HCT116 (cell line): ENCODE measurements around the gene PTGS1. TPM values are rescaled to one million over a fixed set of nuclear protein-coding genes. Genes with fewer than 3 reads are reported as not detected.

Experiments
- ATAC-seq: fragments of 200-7000 bp; cut with Tn5 transposase; 2 replicates; pipeline ENCODE4 v1.9.1; 2020; ENCODE audit warnings: mild to moderate bottlenecking, moderate library complexity
- BruUV-seq: library from RNA; stranded (reverse); fragments of 400-500 nt; replicated peaks from 2 replicates; lab custom pipeline; 2021; lab: Mats Ljungman, UMichigan
- CTCF ChIA-PET: fragments of 300-600 bp; sonication (Branson Sonifier 250); formaldehyde crosslinking; loops from one replicate; lab custom pipeline; 2021; ENCODE audit warnings: antibody characterized with exemption; lab: Charles Lee
- POLR2A ChIA-PET: fragments of 300-600, 350-600 bp; sonication (Branson Sonifier 250); formaldehyde crosslinking; loops from one replicate; lab custom pipeline; 2021; ENCODE audit warnings: antibody characterized with exemption; lab: Charles Lee
- RAD21 ChIA-PET, 2 experiments: fragments of 300-600 bp; sonication (Branson Sonifier 250); formaldehyde crosslinking; loops; one replicate each; lab custom pipeline; 2023; ENCODE audit warnings: low total read pairs in 2 of 2; ENCODE audit not compliant: uncharacterized antibody in 2 of 2, unreplicated experiment in 2 of 2, low non-redundant PET in 1 of 2; lab: Charles Lee
- DNase-seq: peaks from one replicate; pipeline ENCODE4 v3.0.0-alpha.2; 2010; ENCODE audit warnings: low read depth, low spot score
- H2AFZ ChIP-seq: fragments of 200-600 bp; shearing (Covaris generic), sonication (generic); 2 replicates; pipeline ENCODE4 v1.6.1; 2017; ENCODE audit warnings: low read depth, mixed run types, mixed read lengths, antibody characterized with exemption, low read length; ENCODE audit not compliant: poor library complexity, severe bottlenecking
- H3K27ac ChIP-seq: 2 replicates; pipeline ENCODE4 v1.5.1; 2012; ENCODE audit warnings: low read depth, low read length
- H3K27me3 ChIP-seq: fragments of 200-600 bp; sonication (generic); 2 replicates; pipeline ENCODE4 v1.6.1; 2016; ENCODE audit warnings: mixed run types, low read length, mixed read lengths; ENCODE audit not compliant: insufficient read depth
- H3K36me3 ChIP-seq, 2 experiments: fragments of 200-500 bp in 1 of 2; fragments of 200-600 bp in 1 of 2; sonication (Bioruptor generic) in 1 of 2; sonication (generic) in 1 of 2; 2 replicates each; pipeline versions ENCODE4 v1.5.1 to v1.6.1; 2014 to 2016; ENCODE audit warnings: low read length in 2 of 2, inconsistent platforms in 1 of 2, mixed read lengths in 1 of 2, mixed run types in 1 of 2; ENCODE audit not compliant: insufficient read depth in 2 of 2, control insufficient read depth in 1 of 2
- H3K4me1 ChIP-seq, 2 experiments: fragments of 200-600 bp in 1 of 2; sonication (generic) in 1 of 2; 2 replicates each; pipeline versions ENCODE4 v1.5.1 to v1.6.1; 2012 to 2017; ENCODE audit warnings: low read length in 2 of 2, inconsistent platforms in 1 of 2, mild to moderate bottlenecking in 1 of 2, mixed read lengths in 1 of 2, mixed run types in 1 of 2, moderate library complexity in 1 of 2; ENCODE audit not compliant: insufficient read depth in 2 of 2, control insufficient read depth in 1 of 2
- H3K4me2 ChIP-seq: fragments of 200-600 bp; sonication (generic); 2 replicates; pipeline ENCODE4 v1.6.1; 2017; ENCODE audit warnings: mixed run types, low read length, mixed read lengths
- H3K4me3 ChIP-seq, 2 experiments: fragments of 200-600 bp in 1 of 2; sonication (generic) in 1 of 2; replicated peaks in 1 of 2; 2 replicates each; pipeline ENCODE4 v1.5.1; 2011 to 2016; ENCODE audit warnings: low read length in 2 of 2, control low read depth in 1 of 2, low read depth in 1 of 2, mild to moderate bottlenecking in 1 of 2, mixed read lengths in 1 of 2, mixed run types in 1 of 2
- H3K79me2 ChIP-seq: fragments of 200-600 bp; sonication (generic); 2 replicates; pipeline ENCODE4 v1.6.1; 2017; ENCODE audit warnings: mild to moderate bottlenecking, mixed run types, low read length, moderate library complexity, mixed read lengths; ENCODE audit not compliant: insufficient read depth
- H3K9ac ChIP-seq: fragments of 200-600 bp; sonication (generic); 2 replicates; pipeline ENCODE4 v1.6.1; 2016; ENCODE audit warnings: low read length, mixed read lengths
- H3K9me2 ChIP-seq: fragments of 200-600 bp; sonication (generic), shearing (Covaris generic); 2 replicates; pipeline ENCODE4 v1.6.1; 2017; ENCODE audit warnings: mixed run types, mild to moderate bottlenecking, moderate library complexity; ENCODE audit not compliant: insufficient read depth
- H3K9me3 ChIP-seq, 2 experiments: fragments of 200-500 bp in 1 of 2; fragments of 200-600 bp in 1 of 2; sonication (Bioruptor generic) in 1 of 2; sonication (generic) in 1 of 2; 2 replicates each; pipeline ENCODE4 v1.6.1; 2014 to 2017; ENCODE audit warnings: low read length in 2 of 2, mixed read lengths in 2 of 2, inconsistent platforms in 1 of 2, low read depth in 1 of 2, mild to moderate bottlenecking in 1 of 2, mixed run types in 1 of 2, moderate library complexity in 1 of 2; ENCODE audit not compliant: control insufficient read depth in 1 of 2, insufficient read depth in 1 of 2
- H4K20me1 ChIP-seq: fragments of 200-600 bp; sonication (generic), shearing (Covaris generic); 2 replicates; pipeline ENCODE4 v1.6.1; 2017; ENCODE audit warnings: mixed run types, mild to moderate bottlenecking, moderate library complexity; ENCODE audit not compliant: insufficient read depth
- ELF1 ChIP-seq: IDR thresholded peaks from 2 replicates; pipeline ENCODE4 v1.6.1; 2012; ENCODE audit warnings: low read depth, borderline replicate concordance
- EZH2phosphoT487 ChIP-seq: fragments of 200-600 bp; IDR thresholded peaks from 2 replicates; pipeline ENCODE4 v1.6.1; 2018; ENCODE audit warnings: antibody characterized with exemption, borderline replicate concordance
- FOSL1 ChIP-seq: IDR thresholded peaks from 2 replicates; pipeline ENCODE4 v1.6.1; 2012; ENCODE audit warnings: low read depth
- RAD21 ChIP-seq: IDR thresholded peaks from 2 replicates; pipeline ENCODE4 v1.6.1; 2012; ENCODE audit warnings: low read depth, mild to moderate bottlenecking
- SIN3A ChIP-seq: IDR thresholded peaks from 2 replicates; pipeline ENCODE4 v1.6.1; 2012; ENCODE audit warnings: low read depth
- SP1 ChIP-seq: IDR thresholded peaks from 2 replicates; pipeline ENCODE4 v1.6.1; 2012; ENCODE audit warnings: low read depth
- intact Hi-C: fragments of 100-400 bp; cut with micrococcal nuclease; formaldehyde crosslinking; loops from 2 replicates; pipeline ENCODE4 v1.10.0; 2022
- total RNA-seq: library from RNA; stranded (reverse); gene quantifications from one replicate; pipeline ENCODE4 v1.2.1, GENCODE V29; 2021; ENCODE audit not compliant: unreplicated experiment
- TF ChIP-seq, protein P1 (sequence below): IDR thresholded peaks from 2 replicates; pipeline ENCODE4 v1.6.1; 2012
- TF ChIP-seq, protein P2 (sequence below): IDR thresholded peaks from 2 replicates; pipeline ENCODE4 v1.6.1; 2012

Gene PTGS1
- total RNA-seq, 1 experiment from 2014 or later: 3.5 TPM

DNA sequence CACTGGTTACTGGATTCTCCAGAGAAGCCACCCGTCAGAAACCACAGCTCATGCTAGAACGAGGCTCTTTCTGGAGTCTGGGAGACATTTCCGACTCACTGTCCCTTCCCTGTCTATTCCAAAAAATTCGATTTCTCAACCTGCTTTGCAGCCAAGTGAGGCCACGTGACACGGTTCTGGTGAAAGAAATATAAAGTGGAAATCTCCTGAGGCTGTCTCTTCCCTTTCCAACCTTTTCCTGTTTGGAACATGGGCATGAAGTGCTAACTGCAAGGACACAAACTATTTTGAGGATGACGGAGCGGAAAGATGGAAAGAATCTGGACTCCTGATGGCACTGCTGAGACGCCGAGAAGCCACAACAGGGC lies 6.1 kb upstream of the PTGS1 start:
- Histone ChIP-seq H3K79me2 (no peaks in the 10 kb centered on the region), H3K9me2 (no peaks in the 10 kb centered on the region), H4K20me1 (no peaks in the 10 kb centered on the region), H3K4me1 (peaks cover 0 to 15% of the 10 kb centered on the region in 2 experiments; a peak in 2 of 4 replicates), H3K36me3 (no peaks in the 10 kb centered on the region), H3K9me3 (no peaks in the 10 kb centered on the region), H2AFZ (no peak overlapping the region), H3K4me2 (no peak overlapping the region), H3K9ac (no peak overlapping the region), H3K27ac (no peak overlapping the region), H3K4me3 (no peak overlapping the region), H3K27me3 (no peaks in the 10 kb centered on the region)
- no peak for DNase-seq
- CTCF ChIA-PET: interaction anchor here (1.2 kb wide), 1 partner anchor 99 kb away, joined by 3 read pairs; no protein-coding TSS in a partner anchor
- BruUV-seq: no TSS peak
- intact Hi-C loops: no loop called here
- RAD21 ChIA-PET: no interaction called here
- TF ChIP-seq FOSL1: no peak
- no peak for TF ChIP-seq EZH2phosphoT487
- TF ChIP-seq, protein P1, sequence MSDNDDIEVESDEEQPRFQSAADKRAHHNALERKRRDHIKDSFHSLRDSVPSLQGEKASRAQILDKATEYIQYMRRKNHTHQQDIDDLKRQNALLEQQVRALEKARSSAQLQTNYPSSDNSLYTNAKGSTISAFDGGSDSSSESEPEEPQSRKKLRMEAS: no peak
- TF ChIP-seq SIN3A: no peak
- TF ChIP-seq RAD21: no peak
- no peak for TF ChIP-seq ELF1
- no peak for ATAC-seq
- POLR2A ChIA-PET: no interaction called here

DNA sequence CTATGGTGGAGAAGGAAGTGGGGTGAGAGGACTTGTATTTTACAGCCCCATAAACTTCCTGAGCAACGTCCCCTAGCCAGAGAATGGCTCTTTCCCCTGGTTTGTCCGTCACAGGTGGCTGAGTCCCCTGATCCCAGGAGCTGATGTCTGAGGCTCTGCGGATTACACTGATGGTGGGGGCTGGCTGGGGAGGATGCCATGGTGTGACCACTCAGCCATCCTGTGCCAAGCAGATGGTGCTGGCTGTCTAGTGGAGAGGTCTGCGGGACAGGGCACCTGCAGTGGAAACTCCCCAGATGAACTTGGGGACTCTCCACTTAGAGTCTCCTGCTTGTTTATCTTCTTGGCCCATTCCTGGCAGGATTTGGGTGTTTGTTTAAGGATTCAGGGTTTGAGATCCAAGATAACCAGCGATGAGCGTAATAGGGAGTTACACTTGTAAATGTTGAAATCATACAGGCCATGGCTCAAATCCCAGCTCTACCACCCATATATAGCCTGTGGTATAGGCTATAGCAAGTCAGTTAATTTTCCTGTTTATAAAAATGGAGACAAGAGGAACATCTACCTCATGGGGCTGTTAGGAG lies 4.7 kb upstream of the PTGS1 start:
- no TSS peak for BruUV-seq
- H3K9ac ChIP-seq: no peak overlapping the region
- H3K27me3 ChIP-seq: no peaks in the 10 kb centered on the region
- no peak overlapping the region for H3K4me2 ChIP-seq
- H3K4me1 ChIP-seq: peaks cover 3 to 26% of the 10 kb centered on the region in 2 experiments; a peak in 3 of 4 replicates
- H3K4me3 ChIP-seq: no peak overlapping the region
- no peak for DNase-seq
- H3K9me3 ChIP-seq: no peaks in the 10 kb centered on the region
- ChIA-PET CTCF (no interaction called here), POLR2A (no interaction called here), RAD21 (no interaction called here)
- no peak overlapping the region for H2AFZ ChIP-seq
- H3K79me2 ChIP-seq: no peaks in the 10 kb centered on the region
- no peak for ATAC-seq
- intact Hi-C loops: no loop called here
- no peaks in the 10 kb centered on the region for H3K36me3 ChIP-seq
- no peaks in the 10 kb centered on the region for H3K9me2 ChIP-seq
- TF ChIP-seq, protein P2, sequence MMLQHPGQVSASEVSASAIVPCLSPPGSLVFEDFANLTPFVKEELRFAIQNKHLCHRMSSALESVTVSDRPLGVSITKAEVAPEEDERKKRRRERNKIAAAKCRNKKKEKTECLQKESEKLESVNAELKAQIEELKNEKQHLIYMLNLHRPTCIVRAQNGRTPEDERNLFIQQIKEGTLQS: no peak
- TF ChIP-seq, protein P1: no peak
- no peak for TF ChIP-seq SP1
- no peak overlapping the region for H3K27ac ChIP-seq
- no peaks in the 10 kb centered on the region for H4K20me1 ChIP-seq
